Central memory CD4-positive, alpha-beta T cell (primary cell): ENCODE data around the gene GPR173.

Experiments used
- DNase-seq: peaks from one replicate; pipeline ENCODE4 v3.0.0; 2022

GPR173 gene

GRCh38 chrX:53071604-53072417 lies 23.2 kb downstream of the GPR173 start:
- DNase-seq = peak; percentile 76

DNA sequence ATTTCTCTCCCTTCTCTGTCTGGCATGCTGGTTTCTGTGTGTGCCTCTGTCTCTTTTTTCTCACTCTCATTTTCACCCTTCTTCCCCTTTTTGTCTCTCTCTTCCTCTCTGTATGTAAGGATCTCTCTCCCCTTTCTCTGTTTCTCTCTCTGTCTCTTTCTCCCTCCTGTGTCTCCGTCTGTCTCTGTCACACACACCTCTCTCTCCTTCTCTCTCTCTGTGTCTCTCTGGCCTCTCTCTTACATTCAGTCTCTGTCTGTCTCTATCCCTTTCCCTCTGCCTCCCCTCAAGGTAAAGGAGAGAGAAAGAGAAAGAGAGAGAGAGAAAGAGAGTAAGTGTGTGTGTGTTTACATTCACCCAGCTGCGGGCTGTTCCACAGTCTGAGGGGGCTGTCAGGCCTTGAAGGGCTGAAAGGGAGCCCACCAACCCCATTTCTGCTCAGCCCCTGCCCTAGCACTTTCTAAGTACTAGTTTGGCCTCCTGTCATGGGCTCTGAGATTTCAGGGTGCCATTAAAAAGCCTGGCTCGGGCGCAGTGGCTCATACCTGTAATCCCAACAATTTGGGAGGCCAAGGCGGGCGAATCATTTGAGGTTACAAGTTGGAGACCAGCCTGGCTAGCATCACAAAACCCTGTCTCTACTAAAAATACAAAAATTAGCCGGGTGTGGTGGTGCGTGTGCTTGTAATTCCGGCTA lies 24.0 kb downstream of the GPR173 start:
- no peak for DNase-seq

- no peak for DNase-seq
These were observed 24.6 kb downstream of the GPR173 start for GRCh38 chrX:53073115-53073586.

DNA sequence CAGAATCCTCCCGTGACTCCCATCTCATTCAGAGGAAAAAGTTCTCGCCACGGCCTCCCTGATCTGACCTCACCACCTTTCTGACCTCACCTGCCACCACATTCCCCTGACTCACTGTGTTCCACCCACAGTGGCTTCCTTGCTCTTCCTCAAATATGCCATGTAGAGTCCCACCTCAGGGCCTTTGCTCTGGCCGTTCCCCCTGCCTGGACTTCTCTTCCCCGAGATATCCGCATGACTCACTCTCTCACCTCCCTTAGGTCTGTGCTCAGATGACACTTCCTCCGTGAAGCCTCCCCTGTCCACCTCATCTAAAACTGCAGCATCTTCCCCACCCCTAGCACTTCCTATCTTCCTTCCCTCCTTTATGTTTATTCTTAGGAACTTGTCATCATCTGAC lies 26.4 kb downstream of the GPR173 start:
- no peak for DNase-seq

GRCh38 chrX:53076671-53077070 lies 28.1 kb downstream of the GPR173 start:
- no peak for DNase-seq

- no peak for DNase-seq
These were observed 28.9 kb downstream of the GPR173 start for GRCh38 chrX:53077207-53078197.

DNA sequence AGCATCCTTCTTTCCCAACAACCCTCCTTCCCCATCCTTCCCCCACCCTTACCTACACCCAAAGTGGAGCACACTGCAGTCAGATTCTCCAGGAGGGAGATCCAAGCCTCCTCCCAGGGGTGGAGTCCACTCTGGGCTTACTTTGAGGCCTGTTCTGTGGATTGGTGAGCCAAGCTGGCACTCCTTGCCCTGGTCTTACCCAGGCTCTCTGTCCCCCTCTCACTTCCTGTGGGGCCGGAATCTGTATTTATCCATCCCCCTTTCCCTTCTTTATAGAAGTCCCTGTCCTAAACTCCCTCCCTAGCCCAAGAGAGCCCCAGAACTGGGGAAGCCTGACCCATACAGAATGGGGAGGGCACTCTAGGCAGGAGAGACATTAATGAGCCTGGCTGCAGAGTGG lies 30.4 kb downstream of the GPR173 start:
- DNase-seq = no peak

- DNase-seq = peak; percentile 28
These were observed 32.3 kb downstream of the GPR173 start for GRCh38 chrX:53080628-53081580.

DNA sequence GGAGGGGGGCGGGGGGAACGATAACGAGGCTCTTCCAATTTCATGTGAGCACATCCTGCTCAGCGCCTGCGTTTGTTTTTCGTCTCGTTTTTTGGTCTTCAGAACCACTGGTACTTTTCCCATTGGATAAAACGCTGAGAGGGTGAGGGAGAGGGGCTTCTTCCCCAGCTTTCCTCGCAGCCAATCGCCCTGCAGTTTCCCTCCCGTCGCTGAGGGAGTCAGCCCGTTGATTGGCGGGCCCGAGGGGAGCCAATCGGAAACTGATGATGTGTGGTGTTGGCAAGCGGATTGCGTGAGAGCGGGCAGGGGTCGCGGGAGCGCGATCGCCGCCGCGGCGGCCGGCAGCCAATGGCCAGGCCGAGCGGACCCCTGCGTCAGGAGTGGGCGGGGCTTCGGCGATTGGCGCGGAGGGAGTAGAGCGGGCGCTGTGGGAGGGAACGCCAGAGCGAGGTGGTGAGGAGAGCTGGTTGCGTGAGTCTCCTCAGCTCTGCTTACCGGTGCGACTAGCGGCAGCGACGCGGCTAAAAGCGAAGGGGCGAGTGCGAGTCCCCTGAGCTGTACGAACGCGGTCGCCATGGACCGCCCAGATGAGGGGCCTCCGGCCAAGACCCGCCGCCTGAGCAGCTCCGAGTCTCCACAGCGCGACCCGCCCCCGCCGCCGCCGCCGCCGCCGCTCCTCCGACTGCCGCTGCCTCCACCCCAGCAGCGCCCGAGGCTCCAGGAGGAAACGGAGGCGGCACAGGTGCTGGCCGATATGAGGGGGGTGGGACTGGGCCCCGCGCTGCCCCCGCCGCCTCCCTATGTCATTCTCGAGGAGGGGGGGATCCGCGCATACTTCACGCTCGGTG lies 33.6 kb downstream of the GPR173 start, which contains the start of gene TSPYL2:
Gene TSPYL2 (plus strand): TSS at position 443 of the 848 bp plus-strand sequence. CDS start 132 bp downstream, at position 575.
- DNase-seq = peak; percentile 95

GRCh38 chrX:53082773-53083616 lies 34.4 kb downstream of the GPR173 start:
- no peak for DNase-seq

DNA sequence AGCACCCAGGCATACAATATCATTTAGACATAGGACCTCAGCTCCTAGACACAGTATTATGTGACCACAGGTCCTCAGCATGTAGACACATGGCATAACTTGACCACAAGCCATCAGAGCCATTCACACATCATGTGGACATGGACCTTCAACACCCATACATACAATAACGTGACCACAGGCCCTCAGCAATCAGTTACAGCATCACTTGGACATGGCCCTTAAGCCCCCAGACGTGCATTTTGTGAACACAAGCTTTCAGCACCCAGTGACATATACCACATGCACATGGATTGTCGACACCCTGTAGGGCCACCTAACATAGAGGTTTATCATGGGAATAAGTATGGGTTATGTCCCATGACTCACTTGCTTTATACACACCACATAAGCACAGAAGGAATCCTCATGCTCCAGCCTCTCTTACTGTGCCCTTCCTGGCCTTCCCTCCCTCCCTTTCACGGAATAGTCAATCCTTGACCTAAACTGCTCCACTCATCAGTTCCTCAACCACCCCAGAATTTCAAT lies 35.5 kb downstream of the GPR173 start:
- DNase-seq = no peak

DNA sequence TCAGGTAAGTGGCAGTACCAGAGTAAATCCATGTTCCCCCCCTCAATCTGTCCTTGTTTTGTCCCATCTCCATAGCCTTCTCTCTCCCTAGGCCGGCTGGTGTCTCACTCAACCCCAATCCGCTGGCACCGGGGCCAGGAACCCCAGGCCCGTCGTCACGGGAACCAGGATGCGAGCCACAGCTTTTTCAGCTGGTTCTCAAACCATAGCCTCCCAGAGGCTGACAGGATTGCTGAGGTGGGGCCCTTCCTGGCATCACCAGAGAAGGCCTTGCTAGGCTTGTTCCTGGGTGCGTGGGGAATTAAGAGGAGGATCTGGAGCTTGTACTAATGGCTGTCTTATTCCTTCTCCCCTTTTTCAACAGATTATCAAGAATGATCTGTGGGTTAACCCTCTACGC lies 36.3 kb downstream of the GPR173 start:
- DNase-seq = no peak

- DNase-seq = peak; percentile 25
These were observed 37.2 kb downstream of the GPR173 start for GRCh38 chrX:53085661-53086229.

- no peak for DNase-seq
These were observed 37.9 kb downstream of the GPR173 start for GRCh38 chrX:53086464-53086863.

GRCh38 chrX:53087388-53087831 lies 38.8 kb downstream of the GPR173 start:
- DNase-seq = no peak

GRCh38 chrX:53088136-53088974 lies 39.8 kb downstream of the GPR173 start:
- peak; percentile 84 for DNase-seq

DNA sequence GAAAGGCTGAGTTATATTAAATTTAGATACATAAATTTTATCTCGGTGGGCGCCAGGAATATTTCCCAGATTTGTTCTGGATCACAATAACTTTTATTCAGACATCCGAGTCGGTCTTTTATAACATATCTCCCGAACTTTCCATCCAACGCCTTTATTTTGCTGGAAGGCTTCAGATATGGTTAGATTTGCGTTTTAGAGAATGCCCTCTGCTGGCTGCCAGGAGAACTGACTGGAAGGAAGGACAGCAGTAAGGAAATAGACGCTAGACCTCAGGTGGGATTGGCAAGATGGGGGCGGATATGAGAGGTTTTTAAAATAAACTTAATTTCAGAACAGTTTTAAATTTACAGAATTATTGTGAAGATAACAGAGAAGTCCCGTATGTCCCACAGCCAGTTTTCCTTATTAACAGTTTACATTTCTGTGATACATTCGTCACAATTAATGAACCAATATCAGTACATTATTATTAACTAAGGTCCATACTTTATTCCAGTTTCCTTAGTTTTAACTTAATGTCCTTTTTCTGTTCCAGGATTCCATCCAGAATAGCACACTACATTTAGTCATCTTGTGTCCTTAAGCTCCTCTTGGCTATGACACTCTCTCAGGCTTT lies 40.7 kb downstream of the GPR173 start:
- peak; percentile 52 for DNase-seq
